CD4-positive, alpha-beta T cell treated with Interleukin-15 for 4 hours (primary cell): ENCODE results near the gene SLC15A1.

Source experiments
- DNase-seq: peaks from one replicate; pipeline ENCODE4 v3.0.0-alpha.2; 2020; ENCODE audit warnings: low spot score

The SLC15A1 gene

GRCh38 chr13:98751367-98751782 is 1.1 kb downstream of the SLC15A1 start:
- no peak for DNase-seq

- no peak for DNase-seq
Measured at GRCh38 chr13:98749501-98749900, 3.0 kb downstream of the SLC15A1 start.

- no peak for DNase-seq
Measured at GRCh38 chr13:98746968-98747367, 5.5 kb downstream of the SLC15A1 start.

- no peak for DNase-seq
Measured at GRCh38 chr13:98743377-98743776, 9.1 kb downstream of the SLC15A1 start.

GRCh38 chr13:98742961-98743360 is 9.5 kb downstream of the SLC15A1 start:
- no peak for DNase-seq

- DNase-seq: no peak
Measured at GRCh38 chr13:98741741-98742435, 10.6 kb downstream of the SLC15A1 start.

GRCh38 chr13:98740131-98740530 is 12.3 kb downstream of the SLC15A1 start:
- DNase-seq: no peak

GRCh38 chr13:98738993-98739392 is 13.5 kb downstream of the SLC15A1 start:
- DNase-seq: no peak

GRCh38 chr13:98738213-98738612 is 14.3 kb downstream of the SLC15A1 start:
- DNase-seq: no peak

GRCh38 chr13:98731925-98732324 is 20.5 kb downstream of the SLC15A1 start:
- no peak for DNase-seq

GRCh38 chr13:98731038-98731437 is 21.4 kb downstream of the SLC15A1 start:
- DNase-seq: no peak

GRCh38 chr13:98730441-98730840 is 22.0 kb downstream of the SLC15A1 start:
- no peak for DNase-seq

GRCh38 chr13:98729658-98730057 is 22.8 kb downstream of the SLC15A1 start:
- no peak for DNase-seq

- no peak for DNase-seq
Measured at GRCh38 chr13:98722958-98723357, 29.5 kb downstream of the SLC15A1 start.

- DNase-seq: no peak
Measured at GRCh38 chr13:98721825-98722510, 30.5 kb downstream of the SLC15A1 start.

- no peak for DNase-seq
Measured at GRCh38 chr13:98719527-98720250, 32.8 kb downstream of the SLC15A1 start.

GRCh38 chr13:98717891-98718290 is 34.6 kb downstream of the SLC15A1 start:
- no peak for DNase-seq

GRCh38 chr13:98717256-98717655 is 35.2 kb downstream of the SLC15A1 start:
- DNase-seq: no peak

- no peak for DNase-seq
Measured at GRCh38 chr13:98710521-98710920, 42.0 kb downstream of the SLC15A1 start.

GRCh38 chr13:98707281-98707999 is 45.0 kb downstream of the SLC15A1 start:
- no peak for DNase-seq

GRCh38 chr13:98706446-98707110 is 45.9 kb downstream of the SLC15A1 start:
- DNase-seq: no peak

- no peak for DNase-seq
Measured at GRCh38 chr13:98697791-98698190, 54.7 kb downstream of the SLC15A1 start.
